ENCODE data around the gene ZNF80.
"Not testable (repeated sequence)": the region's sequence is repeated elsewhere in the genome, so short reads cannot be mapped to it uniquely, and the experiment has no call there.

The ZNF80 gene

GRCh38 chr3:114252954-114253353 is 15.6 kb upstream of the ZNF80 start:
- no peaks in the 10 kb centered on the region for H3K9me3 ChIP-seq (ENCODE audit: control insufficient read depth, insufficient read depth, low read length)
- H3K4me3 ChIP-seq (ENCODE audit: low read length), result no peak overlapping the region
- no CpG with 5 or more reads among the region's 1 CpG for WGBS (ENCODE audit: insufficient coverage, insufficient read length)
- DNase-seq (ENCODE audit: low read depth, low spot score), result no peak
- H3K27ac ChIP-seq (ENCODE audit: low read length), result no peak overlapping the region
- no peaks in the 10 kb centered on the region for H3K4me1 ChIP-seq (ENCODE audit: control insufficient read depth, insufficient read depth, low read length)
- no peaks in the 10 kb centered on the region for H3K27me3 ChIP-seq (ENCODE audit: control insufficient read depth, insufficient read depth, low read length)
- no peaks in the 10 kb centered on the region for H3K36me3 ChIP-seq (ENCODE audit: control insufficient read depth, insufficient read depth, low read length)

- H3K4me1 ChIP-seq (ENCODE audit: control insufficient read depth, insufficient read depth, low read length), result no peaks in the 10 kb centered on the region
- no peak overlapping the region for H3K27ac ChIP-seq (ENCODE audit: low read length)
- no peak for DNase-seq (ENCODE audit: low read depth, low spot score)
- no peaks in the 10 kb centered on the region for H3K9me3 ChIP-seq (ENCODE audit: control insufficient read depth, insufficient read depth, low read length)
- no peak overlapping the region for H3K4me3 ChIP-seq (ENCODE audit: low read length)
- H3K27me3 ChIP-seq (ENCODE audit: control insufficient read depth, insufficient read depth, low read length), result no peaks in the 10 kb centered on the region
- no peaks in the 10 kb centered on the region for H3K36me3 ChIP-seq (ENCODE audit: control insufficient read depth, insufficient read depth, low read length)
These were observed 5.6 kb upstream of the ZNF80 start for GRCh38 chr3:114242947-114243346.

GRCh38 chr3:114241262-114241661 is 3.9 kb upstream of the ZNF80 start:
- no CpG with 5 or more reads among the region's 2 CpGs for WGBS (ENCODE audit: insufficient coverage, insufficient read length)

GRCh38 chr3:114238146-114238785 is 888 bp upstream of the ZNF80 start:
- DNase-seq (ENCODE audit: low read depth, low spot score); H3K27ac ChIP-seq (ENCODE audit: low read length); H3K27me3 ChIP-seq (ENCODE audit: control insufficient read depth, insufficient read depth, low read length); H3K4me1 ChIP-seq (ENCODE audit: control insufficient read depth, insufficient read depth, low read length); H3K36me3 ChIP-seq (ENCODE audit: control insufficient read depth, insufficient read depth, low read length); H3K4me3 ChIP-seq (ENCODE audit: low read length); H3K9me3 ChIP-seq (ENCODE audit: control insufficient read depth, insufficient read depth, low read length): not testable (repeated sequence)
- no CpG with 5 or more reads among the region's 34 CpGs for WGBS (ENCODE audit: insufficient coverage, insufficient read length)

More at GRCh38 chr3:114241262-114241661, 3.9 kb upstream of the ZNF80 start:
- H3K9me3 ChIP-seq (ENCODE audit: control insufficient read depth, insufficient read depth, low read length), result no peaks in the 10 kb centered on the region
- no peaks in the 10 kb centered on the region for H3K4me1 ChIP-seq (ENCODE audit: control insufficient read depth, insufficient read depth, low read length)
- no peak for DNase-seq (ENCODE audit: low read depth, low spot score)
- no peaks in the 10 kb centered on the region for H3K27me3 ChIP-seq (ENCODE audit: control insufficient read depth, insufficient read depth, low read length)
- H3K4me3 ChIP-seq (ENCODE audit: low read length), result no peak overlapping the region
- no peaks in the 10 kb centered on the region for H3K36me3 ChIP-seq (ENCODE audit: control insufficient read depth, insufficient read depth, low read length)
- H3K27ac ChIP-seq (ENCODE audit: low read length), result no peak overlapping the region

GRCh38 chr3:114235431-114235830 is 1.9 kb downstream of the ZNF80 start:
- Histone ChIP-seq H3K4me1 (ENCODE audit: control insufficient read depth, insufficient read depth, low read length) (no peaks in the 10 kb centered on the region), H3K27me3 (ENCODE audit: control insufficient read depth, insufficient read depth, low read length) (no peaks in the 10 kb centered on the region), H3K36me3 (ENCODE audit: control insufficient read depth, insufficient read depth, low read length) (no peaks in the 10 kb centered on the region), H3K4me3 (ENCODE audit: low read length) (no peak overlapping the region), H3K27ac (ENCODE audit: low read length) (no peak overlapping the region), H3K9me3 (ENCODE audit: control insufficient read depth, insufficient read depth, low read length) (no peaks in the 10 kb centered on the region)
- no CpG with 5 or more reads among the region's 3 CpGs for WGBS (ENCODE audit: insufficient coverage, insufficient read length)
- DNase-seq (ENCODE audit: low read depth, low spot score), result no peak

GRCh38 chr3:114234745-114235144 is 2.6 kb downstream of the ZNF80 start:
- no peaks in the 10 kb centered on the region for H3K36me3 ChIP-seq (ENCODE audit: control insufficient read depth, insufficient read depth, low read length)
- H3K27me3 ChIP-seq (ENCODE audit: control insufficient read depth, insufficient read depth, low read length), result no peaks in the 10 kb centered on the region
- WGBS (ENCODE audit: insufficient coverage, insufficient read length), result 100% methylated on average over 3 of the region's 3 CpGs
- H3K9me3 ChIP-seq (ENCODE audit: control insufficient read depth, insufficient read depth, low read length), result no peaks in the 10 kb centered on the region
- no peaks in the 10 kb centered on the region for H3K4me1 ChIP-seq (ENCODE audit: control insufficient read depth, insufficient read depth, low read length)
- no peak for DNase-seq (ENCODE audit: low read depth, low spot score)
- no peak overlapping the region for H3K27ac ChIP-seq (ENCODE audit: low read length)
- H3K4me3 ChIP-seq (ENCODE audit: low read length), result no peak overlapping the region

GRCh38 chr3:114231616-114232015 is 5.8 kb downstream of the ZNF80 start:
- no peaks in the 10 kb centered on the region for H3K4me1 ChIP-seq (ENCODE audit: control insufficient read depth, insufficient read depth, low read length)
- no peak for DNase-seq (ENCODE audit: low read depth, low spot score)

GRCh38 chr3:114227076-114227475 is 10.3 kb downstream of the ZNF80 start:
- no peak for DNase-seq (ENCODE audit: low read depth, low spot score)
- peaks cover 2% of the 10 kb centered on the region; the same call in 1 of the 2 replicates for H3K9me3 ChIP-seq (ENCODE audit: control insufficient read depth, insufficient read depth, low read length)
- H3K4me3 ChIP-seq (ENCODE audit: low read length), result no peak overlapping the region
- no CpG with 5 or more reads among the region's 1 CpG for WGBS (ENCODE audit: insufficient coverage, insufficient read length)
- no peaks in the 10 kb centered on the region; the same call in 1 of the 2 replicates for H3K27me3 ChIP-seq (ENCODE audit: control insufficient read depth, insufficient read depth, low read length)
- no peak overlapping the region for H3K27ac ChIP-seq (ENCODE audit: low read length)
- no peaks in the 10 kb centered on the region for H3K4me1 ChIP-seq (ENCODE audit: control insufficient read depth, insufficient read depth, low read length)
- no peaks in the 10 kb centered on the region for H3K36me3 ChIP-seq (ENCODE audit: control insufficient read depth, insufficient read depth, low read length)

More at GRCh38 chr3:114231616-114232015, 5.8 kb downstream of the ZNF80 start:
- Histone ChIP-seq H3K4me3 (ENCODE audit: low read length) (no peak overlapping the region), H3K36me3 (ENCODE audit: control insufficient read depth, insufficient read depth, low read length) (no peaks in the 10 kb centered on the region), H3K27me3 (ENCODE audit: control insufficient read depth, insufficient read depth, low read length) (no peaks in the 10 kb centered on the region), H3K9me3 (ENCODE audit: control insufficient read depth, insufficient read depth, low read length) (no peaks in the 10 kb centered on the region), H3K27ac (ENCODE audit: low read length) (no peak overlapping the region)
- no CpG with 5 or more reads among the region's 3 CpGs for WGBS (ENCODE audit: insufficient coverage, insufficient read length)

GRCh38 chr3:114226313-114226712 is 11.1 kb downstream of the ZNF80 start:
- Histone ChIP-seq H3K27me3 (ENCODE audit: control insufficient read depth, insufficient read depth, low read length) (no peaks in the 10 kb centered on the region; the same call in 1 of the 2 replicates), H3K9me3 (ENCODE audit: control insufficient read depth, insufficient read depth, low read length) (peaks cover 2% of the 10 kb centered on the region; the same call in 1 of the 2 replicates), H3K27ac (ENCODE audit: low read length) (no peak overlapping the region), H3K4me1 (ENCODE audit: control insufficient read depth, insufficient read depth, low read length) (no peaks in the 10 kb centered on the region), H3K4me3 (ENCODE audit: low read length) (no peak overlapping the region), H3K36me3 (ENCODE audit: control insufficient read depth, insufficient read depth, low read length) (no peaks in the 10 kb centered on the region)
- DNase-seq (ENCODE audit: low read depth, low spot score), result no peak
- no CpG with 5 or more reads among the region's 2 CpGs for WGBS (ENCODE audit: insufficient coverage, insufficient read length)

GRCh38 chr3:114223143-114223542 is 14.2 kb downstream of the ZNF80 start:
- DNase-seq (ENCODE audit: low read depth, low spot score), result no peak
- no CpG with 5 or more reads among the region's 3 CpGs for WGBS (ENCODE audit: insufficient coverage, insufficient read length)
- no peaks in the 10 kb centered on the region; the same call in 1 of the 2 replicates for H3K27me3 ChIP-seq (ENCODE audit: control insufficient read depth, insufficient read depth, low read length)
- H3K36me3 ChIP-seq (ENCODE audit: control insufficient read depth, insufficient read depth, low read length), result no peaks in the 10 kb centered on the region
- no peak overlapping the region for H3K27ac ChIP-seq (ENCODE audit: low read length)
- H3K9me3 ChIP-seq (ENCODE audit: control insufficient read depth, insufficient read depth, low read length), result peaks cover 2% of the 10 kb centered on the region; the same call in 1 of the 2 replicates
- H3K4me1 ChIP-seq (ENCODE audit: control insufficient read depth, insufficient read depth, low read length), result no peaks in the 10 kb centered on the region
- H3K4me3 ChIP-seq (ENCODE audit: low read length), result no peak overlapping the region

- no CpG with 5 or more reads among the region's 1 CpG for WGBS (ENCODE audit: insufficient coverage, insufficient read length)
- Histone ChIP-seq H3K36me3 (ENCODE audit: control insufficient read depth, insufficient read depth, low read length) (no peaks in the 10 kb centered on the region), H3K27ac (ENCODE audit: low read length) (no peak overlapping the region), H3K4me1 (ENCODE audit: control insufficient read depth, insufficient read depth, low read length) (no peaks in the 10 kb centered on the region), H3K4me3 (ENCODE audit: low read length) (no peak overlapping the region), H3K27me3 (ENCODE audit: control insufficient read depth, insufficient read depth, low read length) (no peaks in the 10 kb centered on the region; the same call in 1 of the 2 replicates), H3K9me3 (ENCODE audit: control insufficient read depth, insufficient read depth, low read length) (peaks cover 2% of the 10 kb centered on the region; the same call in 1 of the 2 replicates)
- DNase-seq (ENCODE audit: low read depth, low spot score), result no peak
These were observed 15.5 kb downstream of the ZNF80 start for GRCh38 chr3:114221881-114222264.

All from iPS DF 6.9 (cell line).